H9 (cell line): ENCODE results near the gene GLYAT. TPM values are rescaled to one million over a fixed set of nuclear protein-coding genes. Genes with fewer than 3 reads are reported as not detected.

ENCODE experiments used
- DNase-seq: peaks from one replicate; pipeline ENCODE4 v3.0.0-alpha.2; 2017
- H2AFZ ChIP-seq: one replicate; pipeline ENCODE4 v1.6.1; 2013; ENCODE audit warnings: mild to moderate bottlenecking, low read length, control low read depth, moderate library complexity
- H2AK5ac ChIP-seq: 2 replicates; pipeline ENCODE4 v1.6.1; 2013; ENCODE audit warnings: low read length, control low read depth, mixed read lengths; ENCODE audit not compliant: insufficient read length
- H2BK120ac ChIP-seq: one replicate; pipeline ENCODE4 v1.6.1; 2013; ENCODE audit warnings: low read depth, mild to moderate bottlenecking, low read length, control low read depth, inconsistent platforms; ENCODE audit not compliant: poor library complexity, severe bottlenecking
- H2BK12ac ChIP-seq: 2 replicates; pipeline ENCODE4 v1.6.1; 2013; ENCODE audit warnings: low read length, control low read depth, mixed read lengths, low read depth; ENCODE audit not compliant: insufficient read length
- H2BK15ac ChIP-seq: 2 replicates; pipeline ENCODE4 v1.6.1; 2013; ENCODE audit warnings: low read depth, low read length, control low read depth
- H2BK20ac ChIP-seq: one replicate; pipeline ENCODE4 v1.6.1; 2013; ENCODE audit warnings: low read depth, mild to moderate bottlenecking, low read length, control low read depth, inconsistent platforms; ENCODE audit not compliant: poor library complexity, severe bottlenecking
- H2BK5ac ChIP-seq: 2 replicates; pipeline ENCODE4 v1.6.1; 2013; ENCODE audit warnings: low read length, control low read depth, mixed read lengths; ENCODE audit not compliant: insufficient read length
- H3K14ac ChIP-seq: 2 replicates; pipeline ENCODE4 v1.6.1; 2013; ENCODE audit warnings: low read length, control low read depth; ENCODE audit not compliant: insufficient read depth
- H3K18ac ChIP-seq: 2 replicates; pipeline ENCODE4 v1.6.1; 2013; ENCODE audit warnings: low read depth, mild to moderate bottlenecking, mixed read lengths, low read length, control low read depth; ENCODE audit not compliant: insufficient read length
- H3K23ac ChIP-seq: 2 replicates; pipeline ENCODE4 v1.6.1; 2013; ENCODE audit warnings: low read length, control low read depth, mixed read lengths, low read depth; ENCODE audit not compliant: insufficient read length
- H3K23me2 ChIP-seq: 2 replicates; pipeline ENCODE4 v1.6.1; 2013; ENCODE audit warnings: low read depth, mild to moderate bottlenecking, mixed read lengths, low read length, control low read depth; ENCODE audit not compliant: insufficient read length, poor library complexity, severe bottlenecking
- H3K27ac ChIP-seq: 2 replicates; pipeline ENCODE4 v1.5.1; 2013; ENCODE audit warnings: low read length, control low read depth, mixed read lengths, low read depth; ENCODE audit not compliant: insufficient read length
- H3K27me3 ChIP-seq: 2 replicates; pipeline ENCODE4 v1.6.1; 2013; ENCODE audit warnings: low read length, control low read depth, inconsistent platforms; ENCODE audit not compliant: insufficient read depth
- H3K4ac ChIP-seq: 2 replicates; pipeline ENCODE4 v1.6.1; 2013; ENCODE audit warnings: low read depth, mild to moderate bottlenecking, control low read depth, inconsistent platforms, low read length, moderate library complexity
- H3K4me1 ChIP-seq: 2 replicates; pipeline ENCODE4 v1.6.1; 2013; ENCODE audit warnings: low read length, control low read depth, inconsistent platforms; ENCODE audit not compliant: insufficient read depth
- H3K4me2 ChIP-seq: 2 replicates; pipeline ENCODE4 v1.6.1; 2013; ENCODE audit warnings: low read length, control low read depth, mixed read lengths; ENCODE audit not compliant: insufficient read length, insufficient read depth
- H3K56ac ChIP-seq: 2 replicates; pipeline ENCODE4 v1.6.1; 2013; ENCODE audit warnings: low read depth, mild to moderate bottlenecking, mixed read lengths, low read length, control low read depth; ENCODE audit not compliant: insufficient read length
- H3K79me1 ChIP-seq: 2 replicates; pipeline ENCODE4 v1.6.1; 2013; ENCODE audit warnings: low read depth, mild to moderate bottlenecking, moderate library complexity, low read length, control low read depth, inconsistent platforms; ENCODE audit not compliant: insufficient read depth, poor library complexity, severe bottlenecking
- H3K79me2 ChIP-seq: 2 replicates; pipeline ENCODE4 v1.6.1; 2013; ENCODE audit warnings: low read length, control low read depth, inconsistent platforms; ENCODE audit not compliant: insufficient read depth
- H3K9ac ChIP-seq: 2 replicates; pipeline ENCODE4 v1.6.1; 2013; ENCODE audit warnings: low read length, control low read depth, mixed read lengths; ENCODE audit not compliant: insufficient read length; ENCODE audit errors: extremely low read depth
- H3K9me3 ChIP-seq: one replicate; pipeline ENCODE4 v1.6.1; 2013; ENCODE audit warnings: low read depth, low read length, inconsistent platforms; ENCODE audit not compliant: control insufficient read depth
- H3T11ph ChIP-seq: one replicate; pipeline ENCODE4 v1.6.1; 2013; ENCODE audit warnings: mild to moderate bottlenecking, low read length, control low read depth, inconsistent platforms
- H4K20me1 ChIP-seq: one replicate; pipeline ENCODE4 v1.6.1; 2013; ENCODE audit not compliant: control insufficient read depth, insufficient read length, insufficient read depth
- H4K5ac ChIP-seq: 2 replicates; pipeline ENCODE4 v1.6.1; 2013; ENCODE audit warnings: low read depth, mild to moderate bottlenecking, mixed read lengths, low read length, control low read depth; ENCODE audit not compliant: insufficient read length
- H4K8ac ChIP-seq: replicated peaks from 2 replicates; pipeline ENCODE4 v1.6.1; 2013; ENCODE audit warnings: low read length, control low read depth, mixed read lengths, low read depth; ENCODE audit not compliant: insufficient read length
- H4K91ac ChIP-seq: 2 replicates; pipeline ENCODE4 v1.6.1; 2013; ENCODE audit warnings: low read depth, mild to moderate bottlenecking, moderate library complexity, mixed read lengths, low read length, control low read depth; ENCODE audit not compliant: insufficient read length
- H3K27ac Mint-ChIP-seq, 3 experiments: 2 replicates in 2 of 3; 3 replicates in 1 of 3; pipeline ENCODE4 v1.8.0; 2020 to 2021; ENCODE audit warnings: mixed read lengths in 3 of 3, mild to moderate bottlenecking in 1 of 3, moderate library complexity in 1 of 3
- H3K27me3 Mint-ChIP-seq: 2 replicates; pipeline ENCODE4 v1.8.0; 2021; ENCODE audit warnings: low read depth, mild to moderate bottlenecking, moderate library complexity, mixed read lengths
- H3K36me3 Mint-ChIP-seq, 3 experiments: 2 replicates in 2 of 3; 3 replicates in 1 of 3; pipeline ENCODE4 v1.8.0; 2020 to 2021; ENCODE audit warnings: low read depth in 3 of 3, mixed read lengths in 3 of 3; ENCODE audit not compliant: insufficient read depth in 1 of 3
- H3K4me1 Mint-ChIP-seq, 2 experiments: 2 replicates each; pipeline ENCODE4 v1.8.0; 2020; ENCODE audit warnings: mixed read lengths in 2 of 2
- H3K4me3 Mint-ChIP-seq, 2 experiments: 2 replicates in 1 of 2; 3 replicates in 1 of 2; pipeline ENCODE4 v1.8.0; 2020 to 2021; ENCODE audit warnings: mild to moderate bottlenecking in 2 of 2, mixed read lengths in 2 of 2, moderate library complexity in 1 of 2
- H3K9me3 Mint-ChIP-seq, 2 experiments: 2 replicates in 1 of 2; 3 replicates in 1 of 2; pipeline ENCODE4 v1.8.0; 2020; ENCODE audit warnings: mild to moderate bottlenecking in 2 of 2, mixed read lengths in 2 of 2, moderate library complexity in 1 of 2
- WGBS: extraction: QIAGEN DNeasy Blood & Tissue Kit; methylation state at CpG from one replicate; pipeline ENCODE4 v1.1.7; 2013; ENCODE audit warnings: missing lambda C conversion rate, low lambda C conversion rate, mixed read lengths; ENCODE audit not compliant: insufficient read length; ENCODE audit errors: extremely low coverage; 5-methylcytosine and 5-hydroxymethylcytosine counted together
- total RNA-seq: library from RNA; stranded (reverse); gene quantifications from 2 replicates; pipeline ENCODE4 v1.2.1, GENCODE V29; 2021
- TF ChIP-seq, protein P1 (sequence below): fragments of 200-600 bp; sonication (generic); conservative IDR thresholded peaks from 3 replicates; pipeline ENCODE4 v1.8.0; 2021; ENCODE audit warnings: antibody characterized with exemption, mild to moderate bottlenecking

The GLYAT gene
- total RNA-seq, 1 experiment from 2014 or later = not detected

- Histone ChIP-seq H2BK15ac (no peak overlapping the region), H3K56ac (no peak overlapping the region), H2AK5ac (no peak overlapping the region), H3K9ac (no peak overlapping the region), H3K9me3 (peaks cover 45% of the 10 kb centered on the region), H3K14ac (no peak overlapping the region), H4K91ac (no peak overlapping the region), H3K79me1 (no peaks in the 10 kb centered on the region), H3K4me2 (no peak overlapping the region), H2BK12ac (no peak overlapping the region), H2BK120ac (no peak overlapping the region), H4K8ac (no peak overlapping the region), H2AFZ (no peak overlapping the region), H3K27me3 (no peaks in the 10 kb centered on the region), H2BK20ac (no peak overlapping the region), H2BK5ac (no peak overlapping the region), H3K79me2 (no peaks in the 10 kb centered on the region), H4K5ac (no peak overlapping the region), H3K27ac (no peak overlapping the region), H3K4me1 (no peaks in the 10 kb centered on the region), H3K23me2 (no peaks in the 10 kb centered on the region), H3T11ph (no peak overlapping the region), H3K23ac (no peak overlapping the region), H4K20me1 (no peaks in the 10 kb centered on the region), H3K4ac (no peak overlapping the region), H3K18ac (no peak overlapping the region)
- Mint-ChIP-seq H3K4me1 (no peaks in the 10 kb centered on the region), H3K4me3 (no peak overlapping the region), H3K27ac (no peak overlapping the region), H3K27me3 (no peaks in the 10 kb centered on the region; the same call in none of the 2 replicates), H3K36me3 (peaks cover 0 to 27% (median 9%) of the 10 kb centered on the region in 3 experiments; a peak in 5 of 7 replicates), H3K9me3 (peaks cover 77 to 88% of the 10 kb centered on the region in 2 experiments)
- TF ChIP-seq, protein P1, sequence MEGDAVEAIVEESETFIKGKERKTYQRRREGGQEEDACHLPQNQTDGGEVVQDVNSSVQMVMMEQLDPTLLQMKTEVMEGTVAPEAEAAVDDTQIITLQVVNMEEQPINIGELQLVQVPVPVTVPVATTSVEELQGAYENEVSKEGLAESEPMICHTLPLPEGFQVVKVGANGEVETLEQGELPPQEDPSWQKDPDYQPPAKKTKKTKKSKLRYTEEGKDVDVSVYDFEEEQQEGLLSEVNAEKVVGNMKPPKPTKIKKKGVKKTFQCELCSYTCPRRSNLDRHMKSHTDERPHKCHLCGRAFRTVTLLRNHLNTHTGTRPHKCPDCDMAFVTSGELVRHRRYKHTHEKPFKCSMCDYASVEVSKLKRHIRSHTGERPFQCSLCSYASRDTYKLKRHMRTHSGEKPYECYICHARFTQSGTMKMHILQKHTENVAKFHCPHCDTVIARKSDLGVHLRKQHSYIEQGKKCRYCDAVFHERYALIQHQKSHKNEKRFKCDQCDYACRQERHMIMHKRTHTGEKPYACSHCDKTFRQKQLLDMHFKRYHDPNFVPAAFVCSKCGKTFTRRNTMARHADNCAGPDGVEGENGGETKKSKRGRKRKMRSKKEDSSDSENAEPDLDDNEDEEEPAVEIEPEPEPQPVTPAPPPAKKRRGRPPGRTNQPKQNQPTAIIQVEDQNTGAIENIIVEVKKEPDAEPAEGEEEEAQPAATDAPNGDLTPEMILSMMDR = no peak
- DNase-seq = no peak
- WGBS = no CpG with 5 or more reads among the region's 3 CpGs
Observed at GRCh38 chr11:58771458-58771855, 39.7 kb upstream of the GLYAT start.
